LoVo (cell line): Measurements from ENCODE around the gene DPM2.
A peak's percentile ranks its signal among the peaks of the same experiment; 100 is the strongest.

Source experiments
- DNase-seq: peaks from one replicate; pipeline ENCODE4 v3.0.0-alpha.2; 2016; ENCODE audit warnings: low spot score

Gene DPM2

DNA sequence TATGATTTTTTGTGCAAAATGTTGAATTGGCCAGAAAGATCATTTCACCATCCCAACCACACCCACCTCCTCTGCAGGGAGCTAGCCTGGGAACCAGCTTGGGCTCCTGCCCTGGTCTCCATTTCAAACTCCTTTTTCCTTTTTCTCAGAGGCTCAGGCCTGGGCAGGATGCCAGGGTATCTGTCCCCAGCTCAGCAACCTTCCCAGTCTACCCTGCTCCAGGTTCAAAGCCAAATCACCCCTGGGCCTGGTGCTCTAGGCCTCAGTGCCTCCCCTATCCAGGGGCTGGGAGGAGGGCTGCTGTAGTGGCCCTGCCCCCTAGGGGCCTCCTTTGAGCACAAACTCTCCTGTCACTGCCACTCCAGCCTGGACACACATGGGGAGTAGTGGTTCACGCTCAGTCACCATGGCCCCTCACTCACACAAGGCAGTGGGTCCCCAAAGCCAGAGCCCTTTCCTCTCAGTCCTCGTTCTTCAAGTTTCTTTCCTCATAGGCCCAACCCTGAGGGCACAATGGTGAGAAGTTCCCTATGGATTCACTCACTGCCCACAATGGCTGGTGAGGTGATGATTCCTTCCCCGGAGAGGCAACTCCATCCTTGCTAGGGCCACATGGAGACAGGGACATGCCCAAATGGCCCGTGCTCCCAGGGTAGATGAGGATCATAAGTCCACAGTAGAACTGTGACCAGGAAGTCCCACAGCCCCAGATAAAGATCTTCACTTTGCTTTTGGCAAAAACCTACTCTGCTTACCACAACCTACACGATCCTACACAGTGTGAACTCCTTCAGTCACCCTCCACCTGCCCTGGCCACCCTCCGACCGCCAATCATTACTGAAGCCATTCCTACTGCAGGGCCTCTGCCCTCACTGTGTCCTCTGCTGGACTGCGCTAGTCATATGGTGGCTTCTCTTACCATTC, 19.2 kb downstream of the DPM2 start:
- no peak for DNase-seq

DNA sequence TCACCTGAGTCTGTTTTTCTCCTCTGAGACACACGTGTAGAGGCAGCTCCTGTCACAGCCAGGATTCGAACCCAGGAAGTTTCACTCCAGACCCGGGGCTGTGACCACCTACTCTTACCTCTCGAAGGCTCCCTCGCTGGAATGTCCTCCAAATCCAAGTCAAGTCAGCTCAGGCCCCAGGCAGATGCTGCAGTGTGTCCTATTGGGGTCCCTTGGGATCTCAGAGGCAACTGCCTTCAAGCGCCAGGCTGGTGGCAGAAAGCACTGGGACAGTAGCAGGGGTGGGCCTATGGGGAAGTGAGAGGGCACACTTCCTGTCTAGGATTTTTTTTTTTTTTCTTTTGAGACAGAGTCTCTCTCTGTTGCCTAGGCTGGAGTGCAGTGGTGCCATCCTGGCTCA, 20.1 kb downstream of the DPM2 start:
- DNase-seq, result no peak

GRCh38 chr9:127916720-127917581, 20.7 kb downstream of the DPM2 start, which contains the start of gene ST6GALNAC4:
ST6GALNAC4 (minus strand) TSS chr9:127917041; CDS start chr9:127916419, 622 bp downstream.
- DNase-seq, result peak; percentile 94

GRCh38 chr9:127915801-127916719, 21.6 kb downstream of the DPM2 start:
- DNase-seq, result no peak

GRCh38 chr9:127915325-127915752, 22.3 kb downstream of the DPM2 start:
- no peak for DNase-seq

DNA sequence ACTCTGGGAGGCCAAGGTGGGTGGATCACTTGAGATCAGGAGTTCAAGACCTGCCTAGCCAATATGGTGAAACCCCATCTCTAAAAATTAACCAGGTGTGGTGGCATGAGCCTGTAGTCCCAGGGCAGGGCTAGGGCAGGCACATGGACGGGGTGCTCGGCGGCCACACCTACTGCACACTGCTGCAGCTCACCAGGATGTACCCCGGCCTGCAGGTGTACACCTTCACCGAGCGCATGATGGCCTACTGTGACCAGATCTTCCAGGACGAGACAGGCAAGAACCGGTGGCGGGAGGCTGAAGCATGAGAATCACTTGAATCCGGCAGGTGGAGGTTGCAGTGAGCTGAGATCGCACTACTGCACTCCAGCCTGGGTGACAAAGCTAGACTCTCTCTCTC, 24.0 kb downstream of the DPM2 start:
- DNase-seq, result no peak

GRCh38 chr9:127912882-127913281, 24.8 kb downstream of the DPM2 start:
- DNase-seq, result no peak

- no peak for DNase-seq
Measured at GRCh38 chr9:127912296-127912695, 25.4 kb downstream of the DPM2 start.

DNA sequence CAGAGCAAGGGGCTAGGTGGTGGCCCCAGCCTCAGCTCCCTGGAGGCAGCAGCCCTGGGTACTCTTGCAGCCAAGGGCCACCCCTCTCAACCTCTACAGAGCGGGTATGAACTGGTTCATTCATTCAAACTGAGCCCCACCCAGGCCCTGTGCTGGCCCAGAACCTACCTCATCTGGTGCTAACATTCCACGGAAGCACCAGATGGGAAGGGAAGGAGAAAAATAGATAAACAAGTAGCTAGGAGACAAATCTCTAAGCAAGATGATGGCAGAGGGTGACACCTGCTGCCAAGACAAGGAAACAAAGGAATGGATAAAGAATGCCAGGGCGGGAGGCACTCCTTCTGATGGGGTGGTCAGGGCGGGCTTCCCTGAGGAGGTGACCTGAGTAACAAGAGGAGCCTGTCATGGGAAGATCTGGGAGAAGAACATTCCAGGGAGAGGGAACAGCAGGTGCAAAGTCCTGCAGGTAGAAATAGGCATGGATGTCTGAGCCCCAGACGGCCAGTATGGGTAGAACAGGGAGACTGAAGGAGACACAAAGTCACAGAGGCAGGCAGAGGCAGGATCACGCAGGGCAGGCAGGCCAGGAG, 26.9 kb downstream of the DPM2 start:
- no peak for DNase-seq

DNA sequence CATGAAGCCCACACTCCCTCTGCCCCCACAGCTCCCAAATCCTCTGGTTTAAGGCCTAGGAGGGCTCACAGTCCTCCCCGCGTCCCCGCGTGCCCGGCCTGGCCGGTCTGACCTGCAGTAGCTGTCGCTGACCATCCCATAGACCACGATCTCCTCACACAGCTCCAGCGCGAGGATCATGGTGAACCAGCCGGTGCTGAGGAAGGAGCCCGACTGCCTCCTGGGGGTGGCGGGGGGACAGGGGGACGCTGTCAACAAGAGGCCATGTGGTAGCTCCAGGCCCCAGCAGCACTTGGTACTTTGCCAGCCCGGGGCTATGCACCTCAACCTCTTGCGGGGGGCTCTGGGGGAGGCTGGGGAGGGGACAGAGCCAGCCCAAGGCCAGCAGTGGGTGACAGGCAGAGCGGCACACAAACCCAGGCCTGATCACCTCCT, 27.8 kb downstream of the DPM2 start:
- DNase-seq, result no peak

- DNase-seq, result no peak
Measured at GRCh38 chr9:127908660-127908926, 29.1 kb downstream of the DPM2 start.

GRCh38 chr9:127907867-127908659, 29.6 kb downstream of the DPM2 start:
- no peak for DNase-seq

DNA sequence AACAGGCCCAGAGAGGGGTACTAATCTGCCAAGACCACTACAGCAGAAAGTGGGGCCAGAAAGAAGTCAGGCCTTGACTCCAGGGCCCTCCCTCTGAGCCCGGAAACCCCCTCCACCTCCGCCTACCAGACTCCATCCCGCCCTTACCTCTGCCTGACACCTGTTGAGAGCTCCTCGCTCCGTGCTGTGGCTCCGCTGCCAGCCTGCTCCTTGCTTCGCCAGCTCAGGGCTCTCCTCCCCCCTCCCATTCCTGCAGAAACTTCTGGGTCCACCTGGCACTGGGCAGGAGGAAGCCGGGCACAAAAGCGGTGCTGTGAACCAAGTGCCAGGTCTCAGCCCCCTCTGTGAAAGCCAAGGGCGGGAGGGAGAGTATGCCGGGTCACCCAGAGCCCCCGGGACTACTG, 31.9 kb downstream of the DPM2 start:
- DNase-seq, result no peak

DNA sequence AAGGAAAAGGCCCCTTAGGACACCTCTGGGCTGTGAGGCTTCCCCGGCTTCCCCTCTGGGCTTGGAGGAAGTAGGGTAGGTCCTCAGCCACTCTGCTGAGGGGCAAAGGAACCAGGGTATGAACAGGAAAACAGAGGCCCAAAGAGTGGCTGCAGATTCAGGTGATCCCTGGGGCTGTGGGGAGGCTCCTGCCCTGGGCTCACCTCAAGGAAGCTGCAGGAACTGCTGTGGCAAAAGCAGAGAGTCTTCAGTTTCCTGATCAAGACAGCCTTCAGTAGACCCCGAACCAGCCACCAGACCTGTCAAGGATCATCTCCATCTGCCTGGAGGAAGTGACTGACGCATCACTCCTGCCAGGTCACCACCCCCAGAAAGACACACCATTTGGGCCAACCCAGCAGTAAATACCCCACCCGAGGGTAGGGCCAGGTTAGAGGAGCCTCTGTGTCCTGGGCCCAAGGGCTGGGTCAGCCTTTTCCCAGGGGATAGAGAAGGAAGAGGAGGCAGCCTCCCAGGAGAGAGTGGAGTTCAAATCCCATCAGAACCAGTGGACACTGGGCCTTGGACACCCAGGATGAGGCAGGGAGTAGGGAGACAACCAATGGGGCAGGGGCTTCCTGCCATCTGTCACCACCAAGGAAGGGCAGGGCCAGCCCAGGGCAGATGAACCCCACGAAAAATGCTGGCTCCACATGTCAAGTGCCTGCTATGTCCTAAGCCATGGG, 32.5 kb downstream of the DPM2 start:
- DNase-seq, result no peak

DNA sequence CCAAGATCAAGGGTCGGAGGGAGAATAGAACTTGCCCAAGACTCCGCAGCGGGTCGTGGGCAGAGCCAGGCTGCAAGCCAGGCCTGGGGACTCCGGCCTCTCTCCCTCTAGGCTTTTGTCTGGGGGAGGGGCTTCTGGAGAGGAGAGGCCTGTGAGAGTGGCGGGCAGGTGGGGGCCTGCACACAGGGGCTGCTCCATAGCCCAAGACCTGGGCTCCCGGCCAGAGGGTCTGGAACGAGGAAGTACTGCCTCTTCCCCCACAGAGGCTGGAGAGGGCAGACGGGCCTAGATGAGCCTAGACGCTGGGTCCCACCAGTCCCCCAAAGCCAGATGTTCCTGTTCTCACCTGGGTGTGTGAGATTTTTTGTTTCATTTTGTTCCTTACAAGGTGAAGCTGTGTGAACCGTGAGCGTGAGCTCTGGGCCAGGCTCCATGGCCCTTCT, 33.1 kb downstream of the DPM2 start:
- DNase-seq, result no peak

- no peak for DNase-seq
Measured at GRCh38 chr9:127903557-127904475, 33.8 kb downstream of the DPM2 start.

- DNase-seq, result peak; percentile 81
Measured at GRCh38 chr9:127899128-127899943, 38.3 kb downstream of the DPM2 start, which contains the start of gene ST6GALNAC6. ST6GALNAC6 (minus strand) TSS chr9:127899603; CDS start chr9:127897981, 1,622 bp downstream.
